OCI-LY3 (cell line): ENCODE data around the gene PARD3.

Experiments
- H2AFZ ChIP-seq: fragments of 200-600, 300-600 bp; shearing (Covaris generic); 2 replicates; pipeline ENCODE4 v1.6.0; 2014; ENCODE audit warnings: antibody characterized with exemption, low read depth, low read length
- H3K27ac ChIP-seq: fragments of 200-600, 300-600 bp; sonication (generic); 2 replicates; pipeline ENCODE4 v1.5.1; 2014; ENCODE audit warnings: mild to moderate bottlenecking, low read length, moderate library complexity, mixed read lengths
- H3K27me3 ChIP-seq: fragments of 200-600, 300-600 bp; sonication (generic); 2 replicates; pipeline ENCODE4 v1.6.1; 2014; ENCODE audit warnings: low read depth, low read length, mixed read lengths
- H3K36me3 ChIP-seq: fragments of 200-600, 300-600 bp; sonication (generic); replicated peaks from 2 replicates; pipeline ENCODE3; 2014; ENCODE audit warnings: low read depth, low read length, mixed read lengths
- H3K4me1 ChIP-seq: fragments of 300-600, 200-600 bp; sonication (generic); 2 replicates; pipeline ENCODE4 v1.6.1; 2014; ENCODE audit warnings: low read length, mixed read lengths
- H3K4me2 ChIP-seq: fragments of 200-600, 300-600 bp; sonication (generic); 2 replicates; pipeline ENCODE4 v1.6.1; 2014; ENCODE audit warnings: low read length, mixed read lengths
- H3K4me3 ChIP-seq: fragments of 300-600, 200-600 bp; sonication (generic); 2 replicates; pipeline ENCODE4 v1.5.1; 2014; ENCODE audit warnings: antibody characterized with exemption, mild to moderate bottlenecking, low read length, moderate library complexity
- H3K79me2 ChIP-seq: fragments of 300-600, 200-600 bp; shearing (Covaris generic); 2 replicates; pipeline ENCODE4 v1.6.1; 2014; ENCODE audit warnings: mild to moderate bottlenecking, low read length, mixed read lengths
- H3K9ac ChIP-seq: fragments of 300-600, 200-600 bp; shearing (Covaris generic); 2 replicates; pipeline ENCODE4 v1.6.0; 2014; ENCODE audit warnings: mild to moderate bottlenecking, low read length, moderate library complexity
- H3K9me3 ChIP-seq: fragments of 200-600, 300-600 bp; shearing (Covaris generic); 2 replicates; pipeline ENCODE4 v1.6.1; 2014; ENCODE audit warnings: low read length, mixed read lengths; ENCODE audit not compliant: insufficient read depth
- H4K20me1 ChIP-seq: fragments of 200-600, 300-600 bp; sonication (generic); 2 replicates; pipeline ENCODE4 v1.6.1; 2016; ENCODE audit warnings: low read length, mixed read lengths; ENCODE audit not compliant: insufficient read depth
- CTCF ChIP-seq: fragments of 200-600, 300-600 bp; sonication (generic); IDR thresholded peaks from 2 replicates; pipeline ENCODE4 v1.5.1; 2014; ENCODE audit warnings: antibody characterized with exemption, low read length, low read depth
- EZH2phosphoT487 ChIP-seq: fragments of 200-600 bp; shearing (Covaris generic); IDR thresholded peaks from 2 replicates; pipeline ENCODE4 v1.6.1; 2018; ENCODE audit warnings: antibody characterized with exemption, mixed run types, low read depth

Gene PARD3

GRCh38 chr10:34587680-34588019 is 227.4 kb downstream of the PARD3 start:
- Histone ChIP-seq H3K9me3 (no peaks in the 10 kb centered on the region), H3K9ac (no peak overlapping the region), H4K20me1 (no peaks in the 10 kb centered on the region), H3K27me3 (0 out of 2 replicates have a peak, but pooled peaks cover 3% of the 10 kb centered on the region), H2AFZ (no peak overlapping the region), H3K27ac (no peak overlapping the region), H3K36me3 (no peaks in the 10 kb centered on the region), H3K4me3 (no peak overlapping the region), H3K4me1 (no peaks in the 10 kb centered on the region), H3K4me2 (no peak overlapping the region), H3K79me2 (no peaks in the 10 kb centered on the region)
- TF ChIP-seq CTCF (no peak), EZH2phosphoT487 (no peak)

- no peak overlapping the region for H3K4me2 ChIP-seq
- TF ChIP-seq CTCF (no peak), EZH2phosphoT487 (no peak)
- H3K4me1 ChIP-seq, result no peaks in the 10 kb centered on the region
- no peak overlapping the region for H3K27ac ChIP-seq
- H3K79me2 ChIP-seq, result no peaks in the 10 kb centered on the region
- H3K9me3 ChIP-seq, result no peaks in the 10 kb centered on the region
- H3K4me3 ChIP-seq, result no peak overlapping the region
- no peak overlapping the region for H3K9ac ChIP-seq
- H3K27me3 ChIP-seq, result 0 out of 2 replicates have a peak, but pooled peaks cover 3% of the 10 kb centered on the region
- no peaks in the 10 kb centered on the region for H3K36me3 ChIP-seq
- no peaks in the 10 kb centered on the region for H4K20me1 ChIP-seq
- H2AFZ ChIP-seq, result no peak overlapping the region
Observed at GRCh38 chr10:34587002-34587679, 228.0 kb downstream of the PARD3 start.

- Histone ChIP-seq H3K4me2 (no peak overlapping the region), H4K20me1 (no peaks in the 10 kb centered on the region), H3K79me2 (no peaks in the 10 kb centered on the region), H2AFZ (no peak overlapping the region), H3K4me3 (no peak overlapping the region), H3K27ac (no peak overlapping the region), H3K36me3 (no peaks in the 10 kb centered on the region), H3K4me1 (no peaks in the 10 kb centered on the region), H3K27me3 (0 out of 2 replicates have a peak, but pooled peaks cover 3% of the 10 kb centered on the region), H3K9ac (no peak overlapping the region), H3K9me3 (no peaks in the 10 kb centered on the region)
- TF ChIP-seq EZH2phosphoT487, result no peak
- TF ChIP-seq CTCF, result no peak
Observed at GRCh38 chr10:34585422-34586112, 229.5 kb downstream of the PARD3 start.

- Histone ChIP-seq H3K9me3 (no peaks in the 10 kb centered on the region), H3K4me2 (no peak overlapping the region), H2AFZ (no peak overlapping the region), H3K4me1 (no peaks in the 10 kb centered on the region), H3K27me3 (0 out of 2 replicates have a peak, but pooled peaks cover 3% of the 10 kb centered on the region), H4K20me1 (no peaks in the 10 kb centered on the region), H3K9ac (no peak overlapping the region), H3K36me3 (no peaks in the 10 kb centered on the region), H3K27ac (no peak overlapping the region), H3K4me3 (no peak overlapping the region), H3K79me2 (no peaks in the 10 kb centered on the region)
- TF ChIP-seq CTCF (no peak), EZH2phosphoT487 (no peak)
Observed at GRCh38 chr10:34584164-34584563, 230.9 kb downstream of the PARD3 start.
